NCI-H1436 treated with DMSO at 0.1 percent for 48 hours (cell line): ENCODE results near the gene ZNF497.
"Not testable (repeated sequence)": the region's sequence is repeated elsewhere in the genome, so short reads cannot be mapped to it uniquely, and the experiment has no call there.

ENCODE experiments used
- DNase-seq: peaks from one replicate; lab custom pipeline; 2025; lab: John Stamatoyannopoulos, UW

Gene ZNF497

GRCh38 chr19:58310685-58311084 is 51.9 kb downstream of the ZNF497 start:
- DNase-seq, result not testable (repeated sequence)

- no peak for DNase-seq
Measured at GRCh38 chr19:58307736-58308135, 54.8 kb downstream of the ZNF497 start.

- DNase-seq, result no peak
Measured at GRCh38 chr19:58305932-58306323, 56.6 kb downstream of the ZNF497 start.

GRCh38 chr19:58305065-58305931 is 57.3 kb downstream of the ZNF497 start, which contains the start of gene ERVK3-1:
TSS of gene ERVK3-1 (plus strand) at chr19:58305377. CDS start at chr19:58312169, 6,792 bp downstream.
- peak; percentile 76 for DNase-seq

GRCh38 chr19:58304748-58305064 is 57.8 kb downstream of the ZNF497 start:
- no peak for DNase-seq
